GM13977 (cell line): Measurements from ENCODE around the gene SORL1-AS1.

Experiments used
- DNase-seq: peaks from one replicate; pipeline ENCODE4 v3.0.0; 2012; ENCODE audit warnings: low spot score
- in situ Hi-C: fragments of 300-500 bp; cut with MboI; formaldehyde crosslinking; loops from one replicate; pipeline ENCODE4 v1.12.0; 2022; ENCODE audit warnings: low sequenced_read_pairs, low pct_unique_long_range_greater_than_20kb, mixed read lengths, inconsistent platforms; ENCODE audit not compliant: unreplicated experiment
- TF ChIP-seq, protein P1 (sequence below): IDR thresholded peaks from 2 replicates; pipeline ENCODE4 v1.5.1; 2012; ENCODE audit warnings: mild to moderate bottlenecking, control low read depth; ENCODE audit not compliant: insufficient read depth; ENCODE audit errors: extremely low read depth, missing control alignments

Gene SORL1-AS1

DNA sequence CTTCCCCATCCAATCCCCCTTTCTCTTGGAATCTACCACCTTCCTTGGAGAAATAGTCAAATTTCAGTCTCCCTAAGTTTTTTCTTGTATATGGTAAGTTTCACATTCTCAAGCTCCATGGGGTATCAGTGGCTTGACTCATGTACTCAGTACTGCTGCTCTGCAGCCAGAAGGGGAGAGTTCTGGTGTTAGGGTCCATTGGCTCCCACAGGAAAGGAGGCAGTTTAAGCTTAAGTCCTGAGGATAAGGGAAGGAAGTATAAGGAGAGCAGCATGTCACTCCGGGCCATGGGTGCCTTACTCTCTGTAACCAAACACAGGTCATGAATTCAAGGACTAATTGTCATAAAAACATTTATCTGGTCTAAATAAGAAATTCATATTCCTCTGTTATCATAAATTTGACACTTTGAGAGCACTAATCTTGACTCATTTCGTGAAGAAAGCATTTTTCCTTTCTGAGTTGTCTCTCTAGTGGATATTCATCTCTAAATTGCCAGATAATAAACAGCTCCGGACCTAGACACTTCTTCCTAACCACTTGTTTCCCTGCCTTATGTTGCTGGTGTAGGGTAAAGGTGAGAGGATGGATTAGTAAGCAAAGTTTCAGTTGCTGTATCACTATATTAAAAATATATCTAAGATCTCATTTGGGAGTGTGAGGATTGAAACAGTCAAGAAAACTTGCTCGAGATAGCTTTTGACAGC lies 20.8 kb downstream of the SORL1-AS1 start:
- no peak for DNase-seq
- TF ChIP-seq, protein P1, sequence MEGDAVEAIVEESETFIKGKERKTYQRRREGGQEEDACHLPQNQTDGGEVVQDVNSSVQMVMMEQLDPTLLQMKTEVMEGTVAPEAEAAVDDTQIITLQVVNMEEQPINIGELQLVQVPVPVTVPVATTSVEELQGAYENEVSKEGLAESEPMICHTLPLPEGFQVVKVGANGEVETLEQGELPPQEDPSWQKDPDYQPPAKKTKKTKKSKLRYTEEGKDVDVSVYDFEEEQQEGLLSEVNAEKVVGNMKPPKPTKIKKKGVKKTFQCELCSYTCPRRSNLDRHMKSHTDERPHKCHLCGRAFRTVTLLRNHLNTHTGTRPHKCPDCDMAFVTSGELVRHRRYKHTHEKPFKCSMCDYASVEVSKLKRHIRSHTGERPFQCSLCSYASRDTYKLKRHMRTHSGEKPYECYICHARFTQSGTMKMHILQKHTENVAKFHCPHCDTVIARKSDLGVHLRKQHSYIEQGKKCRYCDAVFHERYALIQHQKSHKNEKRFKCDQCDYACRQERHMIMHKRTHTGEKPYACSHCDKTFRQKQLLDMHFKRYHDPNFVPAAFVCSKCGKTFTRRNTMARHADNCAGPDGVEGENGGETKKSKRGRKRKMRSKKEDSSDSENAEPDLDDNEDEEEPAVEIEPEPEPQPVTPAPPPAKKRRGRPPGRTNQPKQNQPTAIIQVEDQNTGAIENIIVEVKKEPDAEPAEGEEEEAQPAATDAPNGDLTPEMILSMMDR: no peak
- in situ Hi-C loops: no loop called here

DNA sequence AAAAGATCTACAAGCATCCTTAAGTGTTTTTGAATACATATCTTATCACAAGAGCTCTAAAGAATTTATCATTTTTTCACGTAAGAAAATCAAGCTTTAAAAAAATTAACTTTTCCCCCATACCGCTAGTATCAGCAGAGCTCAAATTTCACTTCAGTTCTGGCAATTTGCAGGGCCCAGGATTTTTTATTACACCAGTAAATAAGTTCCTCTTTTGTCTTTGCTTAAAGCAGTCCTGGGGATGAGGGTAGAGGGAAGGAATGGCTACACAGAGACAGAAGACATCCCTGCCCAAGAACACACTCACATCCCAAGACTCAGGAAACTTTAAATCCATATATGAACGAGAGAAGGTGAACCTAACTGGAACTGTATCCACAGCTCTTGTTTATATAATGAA lies 23.2 kb downstream of the SORL1-AS1 start:
- in situ Hi-C loops: no loop called here
- DNase-seq: no peak
- TF ChIP-seq, protein P1: no peak

DNA sequence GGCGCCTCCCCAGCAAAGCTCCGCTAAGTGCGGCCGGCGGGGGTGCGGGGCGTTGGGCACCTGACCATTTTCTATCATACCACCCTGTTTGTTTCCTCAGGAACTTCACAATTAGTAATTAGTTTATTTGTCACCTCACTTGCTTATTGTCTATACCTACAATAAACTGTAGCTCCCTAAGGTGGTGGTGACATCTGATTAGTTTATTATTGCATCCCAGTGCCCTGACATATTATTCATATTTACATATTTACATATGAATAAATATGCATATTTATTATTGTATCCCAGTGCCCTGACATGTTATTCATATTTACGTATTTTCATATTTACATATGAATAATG lies 25.4 kb downstream of the SORL1-AS1 start:
- DNase-seq: no peak
- in situ Hi-C loops: no loop called here
- TF ChIP-seq, protein P1: no peak

DNA sequence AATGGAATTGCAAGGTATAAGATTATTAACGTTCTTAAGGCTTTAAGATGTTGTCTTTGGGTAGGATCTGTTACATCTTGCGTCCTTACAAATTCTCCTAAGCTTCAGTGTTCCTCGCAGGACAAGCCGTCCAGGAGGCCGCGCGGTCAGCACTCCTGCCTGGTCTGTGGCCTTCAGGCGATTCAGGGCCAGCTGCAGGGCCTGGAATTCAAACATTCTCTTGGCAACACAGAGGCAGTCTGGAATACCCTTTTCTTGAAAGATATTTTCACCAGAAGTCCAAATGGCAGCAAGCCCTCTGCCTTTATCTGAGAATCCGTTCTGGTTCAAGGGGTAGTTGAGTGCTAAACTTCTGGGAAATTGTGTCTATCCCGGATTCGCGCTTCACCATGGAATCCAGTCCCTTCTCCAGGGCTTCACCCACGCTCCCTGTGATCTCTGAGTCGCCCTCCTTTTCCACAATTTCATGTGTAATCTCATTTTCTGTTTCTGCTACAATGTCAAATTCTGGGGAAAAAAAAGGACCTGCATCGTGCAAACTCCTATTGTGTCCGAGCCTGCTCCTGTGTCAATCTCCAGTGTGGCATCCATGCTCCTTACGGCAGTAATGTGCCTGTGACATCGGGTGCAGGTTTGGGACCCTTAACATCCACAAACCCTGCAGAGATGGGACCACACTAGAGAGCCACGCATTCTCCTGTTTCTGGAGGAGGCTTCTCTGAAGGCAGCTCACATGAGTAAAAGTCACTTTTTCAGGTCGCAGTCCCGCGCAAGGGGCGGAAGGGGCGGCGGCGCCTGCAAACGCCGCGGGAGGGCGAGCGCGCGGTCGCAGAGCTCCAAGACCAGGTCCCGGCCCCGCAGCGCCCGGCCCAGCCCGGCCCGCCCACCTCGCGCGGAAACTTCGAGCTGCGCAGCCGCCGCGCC lies 26.0 kb downstream of the SORL1-AS1 start:
- no peak for DNase-seq
- in situ Hi-C loops: no loop called here
- TF ChIP-seq, protein P1: peak; percentile 43

DNA sequence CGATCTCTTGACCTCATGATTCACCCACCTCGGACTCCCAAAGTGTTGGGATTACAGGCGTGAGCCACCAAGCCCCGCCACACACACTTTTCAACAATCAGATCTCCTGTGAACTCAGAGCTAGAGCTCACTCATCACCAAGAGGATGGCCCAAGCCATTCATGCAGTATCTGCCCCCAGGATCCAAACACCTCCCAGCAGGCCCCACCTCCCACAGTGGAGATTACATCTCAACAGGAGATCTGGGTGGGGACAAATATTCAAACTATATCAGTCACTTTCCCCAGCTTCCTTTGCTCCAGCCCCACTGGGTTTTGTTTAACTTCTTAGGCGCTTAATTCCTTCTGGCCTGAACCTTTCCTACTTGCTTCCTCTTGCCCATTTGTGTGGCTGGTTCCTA lies 26.9 kb downstream of the SORL1-AS1 start:
- in situ Hi-C loops: no loop called here
- no peak for DNase-seq
- TF ChIP-seq, protein P1: no peak

DNA sequence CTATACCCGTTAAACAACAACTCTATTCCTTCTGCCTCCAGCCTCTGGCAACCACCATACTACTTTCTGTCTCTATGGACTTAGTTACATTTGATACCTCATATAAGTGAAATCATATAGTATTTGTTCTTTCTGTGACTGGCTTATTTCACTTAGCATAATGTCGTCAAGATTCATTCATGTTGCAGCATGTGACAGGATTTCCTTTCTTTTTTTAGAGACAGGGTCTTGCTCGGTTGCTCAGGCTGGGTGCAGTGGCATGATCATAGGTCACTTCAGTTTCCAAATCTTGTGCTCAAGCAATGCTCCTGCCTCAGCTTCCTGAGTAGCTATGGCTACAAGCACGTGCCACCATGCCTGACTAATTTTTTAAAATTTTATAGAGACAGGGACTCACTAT lies 30.1 kb downstream of the SORL1-AS1 start:
- TF ChIP-seq, protein P1: no peak
- DNase-seq: no peak
- in situ Hi-C loops: no loop called here
